H9 (cell line): ENCODE results near the gene PPP2R3A. TPM values are rescaled to one million over a fixed set of nuclear protein-coding genes. Genes with fewer than 3 reads are reported as not detected.

Experiments
- DNase-seq: peaks from one replicate; pipeline ENCODE4 v3.0.0-alpha.2; 2017
- H2AFZ ChIP-seq: one replicate; pipeline ENCODE4 v1.6.1; 2013; ENCODE audit warnings: mild to moderate bottlenecking, low read length, control low read depth, moderate library complexity
- H2AK5ac ChIP-seq: 2 replicates; pipeline ENCODE4 v1.6.1; 2013; ENCODE audit warnings: low read length, control low read depth, mixed read lengths; ENCODE audit not compliant: insufficient read length
- H2BK120ac ChIP-seq: one replicate; pipeline ENCODE4 v1.6.1; 2013; ENCODE audit warnings: low read depth, mild to moderate bottlenecking, low read length, control low read depth, inconsistent platforms; ENCODE audit not compliant: poor library complexity, severe bottlenecking
- H2BK12ac ChIP-seq: 2 replicates; pipeline ENCODE4 v1.6.1; 2013; ENCODE audit warnings: low read length, control low read depth, mixed read lengths, low read depth; ENCODE audit not compliant: insufficient read length
- H2BK15ac ChIP-seq: 2 replicates; pipeline ENCODE4 v1.6.1; 2013; ENCODE audit warnings: low read depth, low read length, control low read depth
- H2BK20ac ChIP-seq: one replicate; pipeline ENCODE4 v1.6.1; 2013; ENCODE audit warnings: low read depth, mild to moderate bottlenecking, low read length, control low read depth, inconsistent platforms; ENCODE audit not compliant: poor library complexity, severe bottlenecking
- H2BK5ac ChIP-seq: 2 replicates; pipeline ENCODE4 v1.6.1; 2013; ENCODE audit warnings: low read length, control low read depth, mixed read lengths; ENCODE audit not compliant: insufficient read length
- H3K14ac ChIP-seq: 2 replicates; pipeline ENCODE4 v1.6.1; 2013; ENCODE audit warnings: low read length, control low read depth; ENCODE audit not compliant: insufficient read depth
- H3K18ac ChIP-seq: 2 replicates; pipeline ENCODE4 v1.6.1; 2013; ENCODE audit warnings: low read depth, mild to moderate bottlenecking, mixed read lengths, low read length, control low read depth; ENCODE audit not compliant: insufficient read length
- H3K23ac ChIP-seq: 2 replicates; pipeline ENCODE4 v1.6.1; 2013; ENCODE audit warnings: low read length, control low read depth, mixed read lengths, low read depth; ENCODE audit not compliant: insufficient read length
- H3K23me2 ChIP-seq: 2 replicates; pipeline ENCODE4 v1.6.1; 2013; ENCODE audit warnings: low read depth, mild to moderate bottlenecking, mixed read lengths, low read length, control low read depth; ENCODE audit not compliant: insufficient read length, poor library complexity, severe bottlenecking
- H3K27ac ChIP-seq: 2 replicates; pipeline ENCODE4 v1.5.1; 2013; ENCODE audit warnings: low read length, control low read depth, mixed read lengths, low read depth; ENCODE audit not compliant: insufficient read length
- H3K27me3 ChIP-seq: 2 replicates; pipeline ENCODE4 v1.6.1; 2013; ENCODE audit warnings: low read length, control low read depth, inconsistent platforms; ENCODE audit not compliant: insufficient read depth
- H3K4ac ChIP-seq: 2 replicates; pipeline ENCODE4 v1.6.1; 2013; ENCODE audit warnings: low read depth, mild to moderate bottlenecking, control low read depth, inconsistent platforms, low read length, moderate library complexity
- H3K4me1 ChIP-seq: 2 replicates; pipeline ENCODE4 v1.6.1; 2013; ENCODE audit warnings: low read length, control low read depth, inconsistent platforms; ENCODE audit not compliant: insufficient read depth
- H3K4me2 ChIP-seq: 2 replicates; pipeline ENCODE4 v1.6.1; 2013; ENCODE audit warnings: low read length, control low read depth, mixed read lengths; ENCODE audit not compliant: insufficient read length, insufficient read depth
- H3K56ac ChIP-seq: 2 replicates; pipeline ENCODE4 v1.6.1; 2013; ENCODE audit warnings: low read depth, mild to moderate bottlenecking, mixed read lengths, low read length, control low read depth; ENCODE audit not compliant: insufficient read length
- H3K79me1 ChIP-seq: 2 replicates; pipeline ENCODE4 v1.6.1; 2013; ENCODE audit warnings: low read depth, mild to moderate bottlenecking, moderate library complexity, low read length, control low read depth, inconsistent platforms; ENCODE audit not compliant: insufficient read depth, poor library complexity, severe bottlenecking
- H3K79me2 ChIP-seq: 2 replicates; pipeline ENCODE4 v1.6.1; 2013; ENCODE audit warnings: low read length, control low read depth, inconsistent platforms; ENCODE audit not compliant: insufficient read depth
- H3K9ac ChIP-seq: 2 replicates; pipeline ENCODE4 v1.6.1; 2013; ENCODE audit warnings: low read length, control low read depth, mixed read lengths; ENCODE audit not compliant: insufficient read length; ENCODE audit errors: extremely low read depth
- H3K9me3 ChIP-seq: one replicate; pipeline ENCODE4 v1.6.1; 2013; ENCODE audit warnings: low read depth, low read length, inconsistent platforms; ENCODE audit not compliant: control insufficient read depth
- H3T11ph ChIP-seq: one replicate; pipeline ENCODE4 v1.6.1; 2013; ENCODE audit warnings: mild to moderate bottlenecking, low read length, control low read depth, inconsistent platforms
- H4K20me1 ChIP-seq: one replicate; pipeline ENCODE4 v1.6.1; 2013; ENCODE audit not compliant: control insufficient read depth, insufficient read length, insufficient read depth
- H4K5ac ChIP-seq: 2 replicates; pipeline ENCODE4 v1.6.1; 2013; ENCODE audit warnings: low read depth, mild to moderate bottlenecking, mixed read lengths, low read length, control low read depth; ENCODE audit not compliant: insufficient read length
- H4K8ac ChIP-seq: replicated peaks from 2 replicates; pipeline ENCODE4 v1.6.1; 2013; ENCODE audit warnings: low read length, control low read depth, mixed read lengths, low read depth; ENCODE audit not compliant: insufficient read length
- H4K91ac ChIP-seq: 2 replicates; pipeline ENCODE4 v1.6.1; 2013; ENCODE audit warnings: low read depth, mild to moderate bottlenecking, moderate library complexity, mixed read lengths, low read length, control low read depth; ENCODE audit not compliant: insufficient read length
- H3K27ac Mint-ChIP-seq, 3 experiments: 2 replicates in 2 of 3; 3 replicates in 1 of 3; pipeline ENCODE4 v1.8.0; 2020 to 2021; ENCODE audit warnings: mixed read lengths in 3 of 3, mild to moderate bottlenecking in 1 of 3, moderate library complexity in 1 of 3
- H3K27me3 Mint-ChIP-seq: 2 replicates; pipeline ENCODE4 v1.8.0; 2021; ENCODE audit warnings: low read depth, mild to moderate bottlenecking, moderate library complexity, mixed read lengths
- H3K36me3 Mint-ChIP-seq, 3 experiments: 2 replicates in 2 of 3; 3 replicates in 1 of 3; pipeline ENCODE4 v1.8.0; 2020 to 2021; ENCODE audit warnings: low read depth in 3 of 3, mixed read lengths in 3 of 3; ENCODE audit not compliant: insufficient read depth in 1 of 3
- H3K4me1 Mint-ChIP-seq, 2 experiments: 2 replicates each; pipeline ENCODE4 v1.8.0; 2020; ENCODE audit warnings: mixed read lengths in 2 of 2
- H3K4me3 Mint-ChIP-seq, 2 experiments: 2 replicates in 1 of 2; 3 replicates in 1 of 2; pipeline ENCODE4 v1.8.0; 2020 to 2021; ENCODE audit warnings: mild to moderate bottlenecking in 2 of 2, mixed read lengths in 2 of 2, moderate library complexity in 1 of 2
- H3K9me3 Mint-ChIP-seq, 2 experiments: 2 replicates in 1 of 2; 3 replicates in 1 of 2; pipeline ENCODE4 v1.8.0; 2020; ENCODE audit warnings: mild to moderate bottlenecking in 2 of 2, mixed read lengths in 2 of 2, moderate library complexity in 1 of 2
- WGBS: extraction: QIAGEN DNeasy Blood & Tissue Kit; methylation state at CpG from one replicate; pipeline ENCODE4 v1.1.7; 2013; ENCODE audit warnings: missing lambda C conversion rate, low lambda C conversion rate, mixed read lengths; ENCODE audit not compliant: insufficient read length; ENCODE audit errors: extremely low coverage; 5-methylcytosine and 5-hydroxymethylcytosine counted together
- total RNA-seq: library from RNA; stranded (reverse); gene quantifications from 2 replicates; pipeline ENCODE4 v1.2.1, GENCODE V29; 2021
- TF ChIP-seq, protein P1 (sequence below): fragments of 200-600 bp; sonication (generic); conservative IDR thresholded peaks from 3 replicates; pipeline ENCODE4 v1.8.0; 2021; ENCODE audit warnings: antibody characterized with exemption, mild to moderate bottlenecking

Gene PPP2R3A
- total RNA-seq, 1 experiment from 2014 or later: 12.4 TPM

DNA sequence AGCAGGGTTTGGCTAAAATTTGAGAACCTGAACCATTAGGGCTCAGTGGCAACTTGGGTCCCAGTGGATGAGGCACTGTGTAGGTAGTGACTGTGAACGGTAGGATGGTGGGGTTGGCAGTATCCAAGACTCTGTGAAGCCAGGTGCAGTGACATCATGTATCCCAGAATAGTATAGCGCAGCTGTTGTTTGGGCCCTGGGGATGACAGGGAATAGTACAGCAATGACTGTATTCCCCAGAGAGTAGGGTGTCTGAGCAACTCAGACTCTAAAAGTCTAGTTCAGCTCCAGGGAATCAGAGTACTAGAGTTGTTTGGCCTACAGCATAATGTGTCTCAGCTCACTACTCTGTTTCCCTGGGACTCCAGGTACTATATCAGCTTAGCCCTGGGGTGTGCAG, 20.7 kb upstream of the PPP2R3A start:
- Histone ChIP-seq H4K5ac (no peak overlapping the region), H3K4ac (no peak overlapping the region), H2BK120ac (no peak overlapping the region), H3K23me2 (no peaks in the 10 kb centered on the region), H3K27ac (no peak overlapping the region), H3K14ac (no peak overlapping the region), H3K79me2 (no peaks in the 10 kb centered on the region), H3K56ac (no peak overlapping the region), H2AK5ac (no peak overlapping the region), H3T11ph (no peak overlapping the region), H3K18ac (no peak overlapping the region), H4K20me1 (peaks cover 2% of the 10 kb centered on the region), H4K91ac (no peak overlapping the region), H3K23ac (no peak overlapping the region), H3K4me1 (no peaks in the 10 kb centered on the region), H3K9me3 (no peaks in the 10 kb centered on the region), H2AFZ (no peak overlapping the region), H2BK15ac (no peak overlapping the region), H3K9ac (no peak overlapping the region), H3K79me1 (no peaks in the 10 kb centered on the region), H2BK5ac (no peak overlapping the region), H3K27me3 (no peaks in the 10 kb centered on the region), H2BK20ac (no peak overlapping the region), H3K4me2 (no peak overlapping the region), H2BK12ac (no peak overlapping the region), H4K8ac (no peak overlapping the region)
- Mint-ChIP-seq H3K9me3 (no peaks in the 10 kb centered on the region), H3K4me1 (no peaks in the 10 kb centered on the region), H3K36me3 (no peaks in the 10 kb centered on the region; a peak in 1 of 7 replicates), H3K27ac (no peak overlapping the region), H3K27me3 (peaks cover 1% of the 10 kb centered on the region), H3K4me3 (no peak overlapping the region)
- no peak for DNase-seq
- no CpG with 5 or more reads among the region's 2 CpGs for WGBS
- TF ChIP-seq, protein P1, sequence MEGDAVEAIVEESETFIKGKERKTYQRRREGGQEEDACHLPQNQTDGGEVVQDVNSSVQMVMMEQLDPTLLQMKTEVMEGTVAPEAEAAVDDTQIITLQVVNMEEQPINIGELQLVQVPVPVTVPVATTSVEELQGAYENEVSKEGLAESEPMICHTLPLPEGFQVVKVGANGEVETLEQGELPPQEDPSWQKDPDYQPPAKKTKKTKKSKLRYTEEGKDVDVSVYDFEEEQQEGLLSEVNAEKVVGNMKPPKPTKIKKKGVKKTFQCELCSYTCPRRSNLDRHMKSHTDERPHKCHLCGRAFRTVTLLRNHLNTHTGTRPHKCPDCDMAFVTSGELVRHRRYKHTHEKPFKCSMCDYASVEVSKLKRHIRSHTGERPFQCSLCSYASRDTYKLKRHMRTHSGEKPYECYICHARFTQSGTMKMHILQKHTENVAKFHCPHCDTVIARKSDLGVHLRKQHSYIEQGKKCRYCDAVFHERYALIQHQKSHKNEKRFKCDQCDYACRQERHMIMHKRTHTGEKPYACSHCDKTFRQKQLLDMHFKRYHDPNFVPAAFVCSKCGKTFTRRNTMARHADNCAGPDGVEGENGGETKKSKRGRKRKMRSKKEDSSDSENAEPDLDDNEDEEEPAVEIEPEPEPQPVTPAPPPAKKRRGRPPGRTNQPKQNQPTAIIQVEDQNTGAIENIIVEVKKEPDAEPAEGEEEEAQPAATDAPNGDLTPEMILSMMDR: no peak
